T-helper 2 cell treated with Interferon-gamma antibody and Interleukin-4, amounts not matched to agents 5 μg/mL and 100 μg/mL, for 36 hours (primary cell): ENCODE measurements around the gene ZNF319.

ENCODE experiments used
- DNase-seq: peaks from one replicate; pipeline ENCODE4 v3.0.0; 2021; ENCODE audit warnings: low spot score
- H3K27ac Mint-ChIP-seq: one replicate; pipeline ENCODE4 v1.8.0; 2021; ENCODE audit warnings: mild to moderate bottlenecking, mixed read lengths
- H3K27me3 Mint-ChIP-seq: one replicate; pipeline ENCODE4 v1.8.0; 2021; ENCODE audit warnings: low read depth, mixed read lengths
- H3K36me3 Mint-ChIP-seq: one replicate; pipeline ENCODE4 v1.8.0; 2021; ENCODE audit warnings: low read depth, mixed read lengths
- H3K4me1 Mint-ChIP-seq: one replicate; pipeline ENCODE4 v1.8.0; 2021; ENCODE audit warnings: low read depth, mixed read lengths
- H3K4me3 Mint-ChIP-seq: one replicate; pipeline ENCODE4 v1.8.0; 2022; ENCODE audit warnings: mild to moderate bottlenecking, moderate library complexity, mixed read lengths
- H3K9me3 Mint-ChIP-seq: one replicate; pipeline ENCODE4 v1.8.0; 2021; ENCODE audit warnings: mixed read lengths

The ZNF319 gene

DNA sequence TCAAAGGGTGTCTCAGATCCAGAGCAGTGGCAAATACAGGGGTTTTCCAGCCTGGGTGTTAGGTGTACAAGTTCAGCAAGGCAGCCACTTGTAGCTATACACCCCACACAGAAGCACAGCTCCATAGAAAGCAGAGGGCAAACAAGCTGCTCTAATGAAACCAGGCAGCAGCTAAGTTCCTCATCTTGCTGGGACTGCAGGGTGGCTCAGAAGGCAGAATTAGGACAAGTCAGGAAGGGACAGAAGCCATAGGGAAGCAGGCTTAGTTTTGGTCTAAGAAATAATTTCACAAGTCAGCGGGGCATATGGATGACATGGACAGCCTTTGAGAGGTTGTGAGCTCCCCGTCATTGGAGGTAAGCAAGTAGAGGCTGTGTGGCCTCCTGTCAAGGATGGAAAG, 53.2 kb downstream of the ZNF319 start:
- H3K4me3 Mint-ChIP-seq, result no peak overlapping the region
- H3K27ac Mint-ChIP-seq, result no peak overlapping the region
- H3K4me1 Mint-ChIP-seq, result no peaks in the 10 kb centered on the region
- DNase-seq, result no peak
- no peaks in the 10 kb centered on the region for H3K36me3 Mint-ChIP-seq
- H3K9me3 Mint-ChIP-seq, result no peaks in the 10 kb centered on the region
- H3K27me3 Mint-ChIP-seq, result no peaks in the 10 kb centered on the region

DNA sequence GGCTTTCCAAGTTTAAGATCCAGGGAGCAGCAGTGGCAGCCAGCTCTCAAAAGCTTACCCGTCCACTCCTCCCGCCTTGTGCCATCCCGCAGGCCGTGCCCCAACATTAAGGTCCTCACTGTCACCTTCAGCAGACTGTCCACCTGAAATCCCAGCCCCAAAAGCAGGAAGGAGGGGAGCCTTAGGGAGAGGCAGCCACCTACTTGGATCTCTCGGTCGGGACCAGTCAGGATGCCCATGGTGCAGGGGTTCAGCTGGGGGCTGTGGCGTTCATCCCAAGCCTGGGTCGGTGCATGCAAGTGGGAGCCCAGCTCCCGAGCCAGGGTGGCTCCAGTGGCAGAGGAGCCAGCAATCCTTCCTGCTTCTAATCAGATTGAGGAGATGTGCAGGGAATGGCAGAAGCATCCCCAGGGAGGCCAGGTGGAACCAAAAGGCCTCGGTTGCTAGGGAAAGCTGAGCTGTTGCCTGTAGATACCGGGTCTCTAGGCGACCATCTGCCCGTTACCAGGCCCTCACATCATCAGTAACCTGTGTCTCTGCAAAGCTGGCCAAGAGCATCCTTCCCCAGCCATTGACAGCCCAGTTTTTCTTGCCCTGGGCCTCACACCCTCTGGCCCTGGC, 54.2 kb downstream of the ZNF319 start:
- no peaks in the 10 kb centered on the region for H3K4me1 Mint-ChIP-seq
- no peaks in the 10 kb centered on the region for H3K9me3 Mint-ChIP-seq
- H3K4me3 Mint-ChIP-seq, result no peak overlapping the region
- no peaks in the 10 kb centered on the region for H3K27me3 Mint-ChIP-seq
- no peak overlapping the region for H3K27ac Mint-ChIP-seq
- no peaks in the 10 kb centered on the region for H3K36me3 Mint-ChIP-seq
- DNase-seq, result no peak

DNA sequence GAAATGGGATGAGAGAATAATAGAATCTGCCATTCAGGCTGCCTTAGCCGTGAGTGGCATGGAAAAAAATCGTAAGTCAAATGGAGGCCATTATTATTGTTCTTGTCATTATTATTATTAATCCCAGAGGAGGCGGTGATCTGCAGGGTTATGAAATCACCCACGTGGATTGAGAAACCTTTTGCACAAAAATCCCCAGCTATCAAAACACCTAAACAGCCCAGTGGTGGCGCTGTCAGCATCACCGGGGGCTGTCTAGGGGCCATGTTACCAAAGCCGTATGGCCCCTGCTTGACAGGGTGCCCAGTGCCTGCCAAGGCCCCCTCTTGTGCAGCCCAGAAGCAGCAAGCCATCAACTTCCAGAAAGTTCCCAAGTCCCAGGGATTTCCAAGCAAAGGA, 54.7 kb downstream of the ZNF319 start:
- Mint-ChIP-seq H3K4me1 (no peaks in the 10 kb centered on the region), H3K27ac (no peak overlapping the region), H3K27me3 (no peaks in the 10 kb centered on the region), H3K36me3 (no peaks in the 10 kb centered on the region), H3K4me3 (no peak overlapping the region), H3K9me3 (no peaks in the 10 kb centered on the region)
- no peak for DNase-seq

DNA sequence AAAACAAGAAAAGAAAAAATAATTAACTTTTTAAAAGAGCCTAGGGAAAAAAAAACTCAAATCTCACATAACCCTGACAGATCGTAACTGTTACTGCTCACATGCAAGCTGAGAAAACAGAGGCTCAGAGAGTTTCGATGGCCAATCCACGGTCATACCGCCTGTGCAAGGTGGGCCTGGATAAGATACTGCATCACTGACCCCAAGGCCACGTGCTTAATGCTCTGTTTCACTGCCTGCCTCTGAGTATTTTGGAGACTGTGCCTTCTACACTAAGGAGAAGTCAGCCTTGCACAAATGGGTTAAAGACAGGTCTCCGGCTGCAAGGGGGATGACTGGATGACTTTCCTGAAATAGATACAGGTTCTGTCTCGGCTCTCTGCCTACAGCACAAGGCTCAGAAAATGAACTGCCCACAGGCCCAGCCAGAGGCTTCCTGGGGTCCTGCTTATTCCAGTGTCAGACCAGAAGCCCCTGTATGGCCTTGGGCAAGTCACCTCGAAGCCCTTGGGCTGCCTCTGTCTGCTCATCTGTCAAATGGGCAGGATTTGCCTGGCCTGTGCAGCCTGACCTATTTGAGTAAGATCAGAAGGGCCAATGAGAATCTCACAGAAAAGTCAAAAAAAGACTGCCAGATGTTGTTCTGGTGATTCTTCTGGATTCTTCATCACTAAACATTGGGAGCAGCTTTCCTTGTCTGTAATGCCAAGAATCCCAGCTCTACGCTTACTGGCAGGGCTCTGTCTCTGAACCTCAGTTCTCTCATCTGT, 55.3 kb downstream of the ZNF319 start:
- no peak for DNase-seq
- Mint-ChIP-seq H3K36me3 (no peaks in the 10 kb centered on the region), H3K4me1 (no peaks in the 10 kb centered on the region), H3K27ac (no peak overlapping the region), H3K27me3 (peaks cover 2% of the 10 kb centered on the region), H3K9me3 (no peaks in the 10 kb centered on the region), H3K4me3 (no peak overlapping the region)
